CD14-positive monocyte (primary cell): ENCODE data around the gene LRCH1. TPM values are rescaled to one million over a fixed set of nuclear protein-coding genes. Genes with fewer than 3 reads are reported as not detected.

Experiments
- DNase-seq, 3 donors: peaks; one replicate each; pipeline ENCODE4 v3.0.0-alpha.2; 2011 to 2022
- H2AFZ ChIP-seq: 2 replicates; pipeline ENCODE4 v1.6.0; 2012; ENCODE audit warnings: mild to moderate bottlenecking, low read depth, low read length, inconsistent platforms; ENCODE audit not compliant: insufficient read depth, poor library complexity, severe bottlenecking
- H3K27ac ChIP-seq, 2 donors: 1 replicate in 1 of 2; 2 replicates in 1 of 2; pipeline ENCODE4 v1.5.1; 2012 to 2013; ENCODE audit warnings: low read length in 2 of 2, control low read depth in 1 of 2, inconsistent platforms in 1 of 2, low read depth in 1 of 2, mild to moderate bottlenecking in 1 of 2
- H3K27me3 ChIP-seq, 2 donors: one replicate each; pipeline versions ENCODE4 v1.6.0 to v1.6.1; 2011 to 2013; ENCODE audit warnings: low read length in 2 of 2; ENCODE audit not compliant: control insufficient read depth in 2 of 2, insufficient read depth in 2 of 2
- H3K36me3 ChIP-seq, 2 donors: replicated peaks in 1 of 2; 1 replicate in 1 of 2; 2 replicates in 1 of 2; pipeline versions ENCODE4 v1.5.1 to v1.6.1; 2012 to 2013; ENCODE audit warnings: low read length in 2 of 2, control low read depth in 1 of 2, inconsistent platforms in 1 of 2, mild to moderate bottlenecking in 1 of 2; ENCODE audit not compliant: insufficient read depth in 2 of 2, control insufficient read depth in 1 of 2
- H3K4me1 ChIP-seq, 2 donors: 1 replicate in 1 of 2; 2 replicates in 1 of 2; pipeline versions ENCODE4 v1.5.1 to v1.6.1; 2012 to 2013; ENCODE audit warnings: low read length in 2 of 2, control low read depth in 1 of 2, inconsistent platforms in 1 of 2, mild to moderate bottlenecking in 1 of 2, moderate library complexity in 1 of 2; ENCODE audit not compliant: insufficient read depth in 2 of 2, control insufficient read depth in 1 of 2
- H3K4me2 ChIP-seq: replicated peaks from 2 replicates; pipeline ENCODE3; 2012; ENCODE audit warnings: low read length, moderate library complexity, mild to moderate bottlenecking; ENCODE audit not compliant: poor library complexity, severe bottlenecking; ENCODE audit errors: extremely low read depth
- H3K4me3 ChIP-seq, 3 experiments: fragments of 200-600 bp in 1 of 3; sonication (generic) in 1 of 3; replicated peaks in 1 of 3; 1 replicate in 2 of 3; 2 replicates in 1 of 3; pipeline ENCODE4 v1.5.1; 2011 to 2013; ENCODE audit warnings: low read length in 3 of 3, mild to moderate bottlenecking in 3 of 3, control low read depth in 2 of 3, low read depth in 2 of 3, inconsistent platforms in 1 of 3, moderate library complexity in 1 of 3
- H3K79me2 ChIP-seq: 2 replicates; pipeline ENCODE4 v1.6.0; 2012; ENCODE audit warnings: mild to moderate bottlenecking, control low read depth, inconsistent platforms, low read length, moderate library complexity; ENCODE audit not compliant: insufficient read depth
- H3K9ac ChIP-seq: 2 replicates; pipeline ENCODE4 v1.6.0; 2017; ENCODE audit warnings: low read length, mild to moderate bottlenecking; ENCODE audit not compliant: insufficient read depth, poor library complexity, severe bottlenecking
- H3K9me3 ChIP-seq, 2 donors: replicated peaks in 1 of 2; 1 replicate in 1 of 2; 2 replicates in 1 of 2; pipeline versions ENCODE4 v1.5.1 to v1.6.1; 2012 to 2013; ENCODE audit warnings: low read length in 2 of 2, control low read depth in 1 of 2; ENCODE audit not compliant: control insufficient read depth in 1 of 2, insufficient read depth in 1 of 2
- H4K20me1 ChIP-seq: 2 replicates; pipeline ENCODE4 v1.6.0; 2012; ENCODE audit warnings: mild to moderate bottlenecking, low read length, control low read depth, moderate library complexity; ENCODE audit not compliant: insufficient read depth
- H3K27ac Mint-ChIP-seq, 7 donors: one replicate each; pipeline ENCODE4 v1.8.0; 2020; ENCODE audit warnings: mild to moderate bottlenecking in 7 of 7, mixed read lengths in 7 of 7, moderate library complexity in 6 of 7, inconsistent platforms in 2 of 7
- H3K27me3 Mint-ChIP-seq, 3 donors: one replicate each; pipeline ENCODE4 v1.8.0; 2021 to 2022; ENCODE audit warnings: low read depth in 3 of 3, mild to moderate bottlenecking in 3 of 3, mixed read lengths in 3 of 3, moderate library complexity in 3 of 3, inconsistent platforms in 1 of 3
- H3K36me3 Mint-ChIP-seq, 2 donors: one replicate each; pipeline ENCODE4 v1.8.0; 2020; ENCODE audit warnings: mixed read lengths in 2 of 2, inconsistent platforms in 1 of 2, mild to moderate bottlenecking in 1 of 2
- H3K4me1 Mint-ChIP-seq: one replicate; pipeline ENCODE4 v1.8.0; 2020; ENCODE audit warnings: mild to moderate bottlenecking, mixed read lengths
- H3K4me3 Mint-ChIP-seq, 2 donors: one replicate each; pipeline ENCODE4 v1.8.0; 2020; ENCODE audit warnings: mild to moderate bottlenecking in 2 of 2, mixed read lengths in 2 of 2, moderate library complexity in 1 of 2
- H3K9me3 Mint-ChIP-seq, 7 donors: one replicate each; pipeline ENCODE4 v1.8.0; 2020 to 2022; ENCODE audit warnings: mixed read lengths in 7 of 7, mild to moderate bottlenecking in 6 of 7, moderate library complexity in 6 of 7, inconsistent platforms in 2 of 7
- CTCF ChIP-seq: fragments of 200-600 bp; IDR thresholded peaks from one replicate; pipeline ENCODE4 v1.8.0; 2022; ENCODE audit warnings: antibody characterized with exemption, mild to moderate bottlenecking
- WGBS: methylation state at CpG from one replicate; pipeline ENCODE4 v1.1.5; 2013; ENCODE audit warnings: missing lambda C conversion rate; ENCODE audit not compliant: insufficient coverage; 5-methylcytosine and 5-hydroxymethylcytosine counted together
- intact Hi-C, 2 donors: fragments of 100-400 bp; cut with micrococcal nuclease; formaldehyde crosslinking; loops; one replicate each; pipeline versions ENCODE4 v1.15.0 to v1.15.1; 2023
- polyA plus RNA-seq, 3 donors: library from polyadenylated mRNA; depleted of rRNA in 1 of 3; unstranded in 2 of 3; stranded (reverse) in 1 of 3; fragments of 300-500 nt in 2 of 3; fragments of >200 nt in 1 of 3; fragmentation: Illumina TruSeq in 2 of 3; gene quantifications; 1 replicate in 2 of 3; 2 replicates in 1 of 3; pipeline ENCODE4 v1.2.3, GENCODE V29; 2012 to 2021

The LRCH1 gene
- polyA plus RNA-seq, 3 donors, result 0.88 to 7.1 (median 2.1) TPM

- Histone ChIP-seq H3K4me3 (no peak overlapping the region), H3K79me2 (no peaks in the 10 kb centered on the region), H3K27me3 (no peaks in the 10 kb centered on the region), H3K36me3 (peaks cover 58 to 75% of the 10 kb centered on the region in 2 donors), H2AFZ (no peak overlapping the region), H3K9ac (no peak overlapping the region), H3K4me2 (no peak overlapping the region), H3K4me1 (no peaks in the 10 kb centered on the region), H4K20me1 (no peaks in the 10 kb centered on the region), H3K9me3 (no peaks in the 10 kb centered on the region), H3K27ac (no peak overlapping the region)
- DNase-seq, result no peak
- Mint-ChIP-seq H3K27ac (no peak overlapping the region), H3K4me1 (no peaks in the 10 kb centered on the region), H3K9me3 (no peaks in the 10 kb centered on the region), H3K27me3 (no peaks in the 10 kb centered on the region), H3K36me3 (peaks cover 60 to 63% of the 10 kb centered on the region in 2 donors), H3K4me3 (no peak overlapping the region)
- no peak for TF ChIP-seq CTCF
- intact Hi-C loops, result no loop called here
Measured at GRCh38 chr13:46771693-46772092, 218.7 kb downstream of the LRCH1 start.

GRCh38 chr13:46773541-46773940 lies 220.6 kb downstream of the LRCH1 start:
- Mint-ChIP-seq H3K4me3 (no peak overlapping the region), H3K27ac (no peak overlapping the region), H3K36me3 (peaks cover 72% of the 10 kb centered on the region in 2 donors), H3K27me3 (no peaks in the 10 kb centered on the region), H3K9me3 (no peaks in the 10 kb centered on the region), H3K4me1 (no peaks in the 10 kb centered on the region)
- no CpG with 5 or more reads among the region's 2 CpGs for WGBS
- Histone ChIP-seq H3K9me3 (no peaks in the 10 kb centered on the region), H3K27ac (no peak overlapping the region), H3K4me1 (no peaks in the 10 kb centered on the region), H4K20me1 (no peaks in the 10 kb centered on the region), H2AFZ (no peak overlapping the region), H3K79me2 (no peaks in the 10 kb centered on the region), H3K9ac (no peak overlapping the region), H3K27me3 (no peaks in the 10 kb centered on the region), H3K4me3 (no peak overlapping the region), H3K4me2 (no peak overlapping the region), H3K36me3 (peaks cover 76 to 90% of the 10 kb centered on the region in 2 donors)
- no peak for TF ChIP-seq CTCF
- DNase-seq, result no peak
- intact Hi-C loops, result no loop called here
